ENCODE results near the gene SRGN. TPM values are rescaled to one million over a fixed set of nuclear protein-coding genes. Genes with fewer than 3 reads are reported as not detected.

The SRGN gene
- total RNA-seq, 1 donor from 2014 or later: not detected

- Mint-ChIP-seq H3K4me1 (peaks cover 24% of the 10 kb centered on the region), H3K4me3 (peak overlapping the region; percentile 95), H3K36me3 (no peaks in the 10 kb centered on the region), H3K27ac (peak overlapping the region; percentile 90), H3K27me3 (ENCODE audit: insufficient read depth, low read depth) (peaks cover 6% of the 10 kb centered on the region), H3K9me3 (no peaks in the 10 kb centered on the region)
- Histone ChIP-seq H4K20me1 (ENCODE audit: low read depth) (peaks cover 10% of the 10 kb centered on the region), H3K27ac (peak overlapping the region; percentile 95), H3K4me3 (peak overlapping the region; percentile 92), H3K79me2 (ENCODE audit: low read depth) (peaks cover 41% of the 10 kb centered on the region), H3K9me3 (ENCODE audit: low read depth) (no peaks in the 10 kb centered on the region), H3K4me1 (peaks cover 8% of the 10 kb centered on the region), H3K9ac (peak overlapping the region; percentile 90), H3K36me3 (no peaks in the 10 kb centered on the region), H2AFZ (replicated peaks) (peak overlapping the region; percentile 94), H3K4me2 (peak overlapping the region; percentile 82), H3F3A (ENCODE audit: low read depth) (peaks cover 24% of the 10 kb centered on the region), H3K27me3 (no peaks in the 10 kb centered on the region)
- TF ChIP-seq EZH2 (IDR thresholded peaks at IDR 0.05): no peak
- no peak for TF ChIP-seq EZH2phosphoT487 (IDR thresholded peaks at IDR 0.05)
- TF ChIP-seq CTCF (IDR thresholded peaks at IDR 0.05): no peak
- DNase-seq (ENCODE audit: low spot score): peak; percentile 83
Observed at GRCh38 chr10:69123306-69123746, 35.4 kb downstream of the SRGN start.

GRCh38 chr10:69123747-69124562, 36.1 kb downstream of the SRGN start, which contains the start of gene VPS26A:
TSS of gene VPS26A (plus strand) at chr10:69124178. CDS start at chr10:69124278, 100 bp downstream.
- H3K4me3 ChIP-seq: peak within 1 kb of the TSS; percentile 92
- H3K27me3 Mint-ChIP-seq (ENCODE audit: insufficient read depth, low read depth): peaks cover 6% of the 10 kb centered on the region
- peak within 1 kb of the TSS; percentile 83 for H3K4me2 ChIP-seq

GRCh38 chr10:69124563-69125268, 36.8 kb downstream of the SRGN start:
- Histone ChIP-seq H3K4me1 (peaks cover 8% of the 10 kb centered on the region), H3K4me3 (peak overlapping the region; percentile 92), H3K27me3 (no peaks in the 10 kb centered on the region), H3K27ac (peak overlapping the region; percentile 87), H3K4me2 (peak overlapping the region; percentile 83), H3K36me3 (no peaks in the 10 kb centered on the region), H2AFZ (replicated peaks) (peak overlapping the region; percentile 55), H4K20me1 (ENCODE audit: low read depth) (peaks cover 15% of the 10 kb centered on the region), H3K79me2 (ENCODE audit: low read depth) (peaks cover 54% of the 10 kb centered on the region), H3K9me3 (ENCODE audit: low read depth) (no peaks in the 10 kb centered on the region), H3F3A (ENCODE audit: low read depth) (peaks cover 24% of the 10 kb centered on the region), H3K9ac (peak overlapping the region; percentile 75)
- Mint-ChIP-seq H3K27ac (peak overlapping the region; percentile 54), H3K27me3 (ENCODE audit: insufficient read depth, low read depth) (peaks cover 6% of the 10 kb centered on the region), H3K4me1 (peaks cover 26% of the 10 kb centered on the region), H3K9me3 (no peaks in the 10 kb centered on the region), H3K36me3 (no peaks in the 10 kb centered on the region), H3K4me3 (peak overlapping the region; percentile 99)
- DNase-seq (ENCODE audit: low spot score): peak; percentile 50
- TF ChIP-seq CTCF (IDR thresholded peaks at IDR 0.05) (no peak), EZH2phosphoT487 (IDR thresholded peaks at IDR 0.05) (no peak), EZH2 (IDR thresholded peaks at IDR 0.05) (no peak)

More at GRCh38 chr10:69123747-69124562, 36.1 kb downstream of the SRGN start, which contains the start of gene VPS26A:
- Histone ChIP-seq H3K9ac (peak within 1 kb of the TSS; percentile 90), H3K27me3 (no peaks in the 10 kb centered on the region), H3K79me2 (ENCODE audit: low read depth) (peaks cover 46% of the 10 kb centered on the region), H3K27ac (peak within 1 kb of the TSS; percentile 95), H4K20me1 (ENCODE audit: low read depth) (peaks cover 14% of the 10 kb centered on the region), H3K9me3 (ENCODE audit: low read depth) (no peaks in the 10 kb centered on the region), H3F3A (ENCODE audit: low read depth) (peaks cover 24% of the 10 kb centered on the region), H3K4me1 (peaks cover 8% of the 10 kb centered on the region), H2AFZ (replicated peaks) (peak within 1 kb of the TSS; percentile 94), H3K36me3 (no peaks in the 10 kb centered on the region)
- TF ChIP-seq CTCF (IDR thresholded peaks at IDR 0.05) (peak; percentile 35), EZH2 (IDR thresholded peaks at IDR 0.05) (no peak)
- H3K36me3 Mint-ChIP-seq: no peaks in the 10 kb centered on the region
- no peaks in the 10 kb centered on the region for H3K9me3 Mint-ChIP-seq
- peak within 1 kb of the TSS; percentile 90 for H3K27ac Mint-ChIP-seq
- peak within 1 kb of the TSS; percentile 99 for H3K4me3 Mint-ChIP-seq
- H3K4me1 Mint-ChIP-seq: peaks cover 24% of the 10 kb centered on the region
- peak; percentile 100 for DNase-seq (ENCODE audit: low spot score)

All from neural progenitor cell (in vitro differentiated cells).